Duodenal mucosa (tissue), 2 donors: ENCODE results near the gene PHKG2.

Source experiments
- H3K27ac ChIP-seq: one replicate; pipeline ENCODE4 v1.7.0; 2013; ENCODE audit warnings: low read depth, low read length
- H3K27me3 ChIP-seq, 2 donors: one replicate each; pipeline ENCODE4 v1.7.0; 2013; ENCODE audit warnings: low read length in 2 of 2, control low read depth in 1 of 2; ENCODE audit not compliant: insufficient read depth in 2 of 2, control insufficient read depth in 1 of 2
- H3K36me3 ChIP-seq, 2 donors: one replicate each; pipeline ENCODE4 v1.7.0; 2013; ENCODE audit warnings: low read length in 2 of 2, control low read depth in 1 of 2; ENCODE audit not compliant: insufficient read depth in 2 of 2, control insufficient read depth in 1 of 2
- H3K4me1 ChIP-seq, 2 donors: one replicate each; pipeline ENCODE4 v1.7.0; 2013; ENCODE audit warnings: low read length in 2 of 2, control low read depth in 1 of 2; ENCODE audit not compliant: insufficient read depth in 2 of 2, control insufficient read depth in 1 of 2
- H3K4me3 ChIP-seq, 2 donors: one replicate each; pipeline ENCODE4 v1.7.0; 2013; ENCODE audit warnings: low read length in 2 of 2, low read depth in 1 of 2
- H3K9ac ChIP-seq, 2 donors: one replicate each; pipeline ENCODE4 v1.7.0; 2013; ENCODE audit warnings: low read length in 2 of 2, low read depth in 1 of 2
- H3K9me3 ChIP-seq, 2 donors: one replicate each; pipeline ENCODE4 v1.7.0; 2013; ENCODE audit warnings: low read length in 2 of 2, control low read depth in 1 of 2; ENCODE audit not compliant: control insufficient read depth in 1 of 2

PHKG2 gene

DNA sequence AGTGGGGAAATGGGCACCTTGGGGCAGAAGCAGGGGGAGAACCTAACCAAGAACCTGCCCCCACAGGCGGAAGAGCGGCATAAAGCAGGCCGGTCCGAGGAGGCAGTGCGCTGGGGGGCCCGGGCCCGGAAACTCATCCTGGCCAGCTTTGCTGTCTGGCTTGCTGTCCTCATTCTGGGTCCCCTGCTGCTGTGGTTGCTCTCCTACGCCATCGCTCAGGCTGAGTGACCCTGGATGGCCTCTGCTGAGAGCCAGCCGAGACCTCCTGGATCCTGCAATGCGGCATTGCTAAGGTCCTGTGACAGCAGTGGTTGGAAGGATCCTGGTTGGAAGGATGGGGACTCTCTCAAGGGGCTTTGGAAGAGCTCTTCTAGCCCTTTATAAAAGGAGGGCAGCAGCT, 4.5 kb upstream of the PHKG2 start:
- no peaks in the 10 kb centered on the region for H3K27me3 ChIP-seq
- no peak overlapping the region for H3K27ac ChIP-seq
- peaks cover 42 to 48% of the 10 kb centered on the region in 2 donors for H3K4me1 ChIP-seq
- H3K9ac ChIP-seq = no peak overlapping the region
- no peaks in the 10 kb centered on the region for H3K9me3 ChIP-seq
- peaks cover 17 to 36% of the 10 kb centered on the region in 2 donors for H3K36me3 ChIP-seq
- H3K4me3 ChIP-seq = no peak overlapping the region

GRCh38 chr16:30744183-30744582, 4.0 kb upstream of the PHKG2 start:
- no peaks in the 10 kb centered on the region for H3K27me3 ChIP-seq
- H3K27ac ChIP-seq = no peak overlapping the region
- no peak overlapping the region for H3K4me3 ChIP-seq
- peaks cover 41 to 48% of the 10 kb centered on the region in 2 donors for H3K4me1 ChIP-seq
- H3K36me3 ChIP-seq = peaks cover 13 to 31% of the 10 kb centered on the region in 2 donors
- no peak overlapping the region for H3K9ac ChIP-seq
- no peaks in the 10 kb centered on the region for H3K9me3 ChIP-seq

DNA sequence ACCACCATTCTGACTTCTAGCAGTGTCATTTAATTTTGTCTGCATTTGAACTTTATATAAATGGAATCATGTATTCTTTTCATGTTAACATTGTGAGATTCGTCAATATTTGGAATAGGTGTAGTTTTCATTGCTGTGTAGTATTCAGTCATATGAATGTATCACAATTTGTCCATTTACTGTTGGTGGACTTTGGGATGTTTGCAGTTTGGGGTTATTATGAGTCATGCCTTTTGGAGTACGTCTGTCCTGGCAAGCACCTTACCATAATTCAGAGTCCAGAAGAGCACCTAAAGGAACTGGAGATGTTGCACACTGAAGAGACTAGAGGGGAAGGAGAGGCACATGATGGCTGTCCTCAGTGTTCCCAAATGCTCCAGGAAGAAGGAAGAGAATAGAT, 3.1 kb upstream of the PHKG2 start:
- Histone ChIP-seq H3K27me3 (no peaks in the 10 kb centered on the region), H3K4me3 (no peak overlapping the region), H3K9ac (no peak overlapping the region), H3K4me1 (peaks cover 32 to 40% of the 10 kb centered on the region in 2 donors), H3K9me3 (no peaks in the 10 kb centered on the region), H3K36me3 (peaks cover 13 to 25% of the 10 kb centered on the region in 2 donors), H3K27ac (no peak overlapping the region)

GRCh38 chr16:30746638-30747175, 1.5 kb upstream of the PHKG2 start:
- no peak overlapping the region for H3K4me3 ChIP-seq
- H3K27me3 ChIP-seq = no peaks in the 10 kb centered on the region
- peaks cover 17 to 24% of the 10 kb centered on the region in 2 donors for H3K4me1 ChIP-seq
- no peak overlapping the region for H3K9ac ChIP-seq
- no peak overlapping the region for H3K27ac ChIP-seq
- peaks cover 15 to 34% of the 10 kb centered on the region in 2 donors for H3K36me3 ChIP-seq
- no peaks in the 10 kb centered on the region for H3K9me3 ChIP-seq

DNA sequence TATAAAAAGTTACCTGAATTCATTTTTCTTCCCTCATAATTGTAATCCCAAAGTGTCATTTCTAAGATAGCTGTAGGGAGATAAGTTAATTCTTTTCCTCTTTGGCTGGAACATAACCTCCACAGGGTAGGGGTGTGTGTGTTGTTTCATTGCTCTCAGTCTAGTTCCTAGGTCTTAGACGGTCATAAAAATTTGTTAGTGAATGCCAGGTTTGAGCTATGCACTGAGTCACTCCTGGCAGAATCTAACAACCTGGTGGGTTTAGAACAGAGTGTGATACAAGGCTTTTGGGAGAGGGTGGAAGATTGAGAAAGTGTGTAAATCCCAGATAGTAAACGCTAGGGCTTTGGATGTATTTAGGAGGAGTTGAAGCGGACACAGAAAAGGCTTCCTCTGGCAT, 894 bp upstream of the PHKG2 start:
- Histone ChIP-seq H3K9ac (peak overlapping the region; percentile 61 to 64), H3K36me3 (peaks cover 12 to 32% of the 10 kb centered on the region in 2 donors), H3K27me3 (no peaks in the 10 kb centered on the region), H3K4me3 (peak overlapping the region; percentile 66 to 78), H3K9me3 (no peaks in the 10 kb centered on the region), H3K4me1 (peaks cover 13 to 19% of the 10 kb centered on the region in 2 donors), H3K27ac (peak overlapping the region; percentile 78)

- H3K9ac ChIP-seq = peak overlapping the region in 1 of 2 donors; percentile 49
- H3K27ac ChIP-seq = no peak overlapping the region
- H3K9me3 ChIP-seq = no peaks in the 10 kb centered on the region
- no peaks in the 10 kb centered on the region for H3K27me3 ChIP-seq
- peak overlapping the region; percentile 66 to 82 for H3K4me3 ChIP-seq
- H3K36me3 ChIP-seq = peaks cover 13 to 41% of the 10 kb centered on the region in 2 donors
- H3K4me1 ChIP-seq = peaks cover 13 to 19% of the 10 kb centered on the region in 2 donors
Observed at GRCh38 chr16:30748634-30749445, 615 bp downstream of the PHKG2 start.

DNA sequence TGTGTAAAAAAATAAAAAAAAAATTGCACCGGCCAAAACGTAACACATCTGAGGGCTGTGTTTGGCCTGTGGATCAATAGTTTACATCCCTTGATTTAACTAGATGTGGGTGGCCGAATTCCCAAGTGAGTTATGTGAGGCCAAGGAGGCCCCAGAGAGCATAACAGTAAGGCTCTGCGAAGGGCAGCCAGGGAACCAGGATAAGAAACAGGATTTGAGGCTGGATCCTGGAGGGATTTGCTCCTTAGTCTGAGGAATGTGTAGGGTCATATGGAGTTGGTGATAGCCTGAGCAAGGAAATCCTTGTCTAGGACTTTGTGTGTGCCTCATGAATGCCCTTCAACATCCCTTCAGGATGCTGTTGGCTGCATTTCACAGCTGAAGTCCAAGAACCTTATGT, 2.0 kb downstream of the PHKG2 start:
- H3K36me3 ChIP-seq = peaks cover 12 to 30% of the 10 kb centered on the region in 2 donors
- H3K9me3 ChIP-seq = no peaks in the 10 kb centered on the region
- H3K27ac ChIP-seq = no peak overlapping the region
- H3K9ac ChIP-seq = no peak overlapping the region
- H3K27me3 ChIP-seq = no peaks in the 10 kb centered on the region
- no peak overlapping the region for H3K4me3 ChIP-seq
- peaks cover 13 to 24% of the 10 kb centered on the region in 2 donors for H3K4me1 ChIP-seq

DNA sequence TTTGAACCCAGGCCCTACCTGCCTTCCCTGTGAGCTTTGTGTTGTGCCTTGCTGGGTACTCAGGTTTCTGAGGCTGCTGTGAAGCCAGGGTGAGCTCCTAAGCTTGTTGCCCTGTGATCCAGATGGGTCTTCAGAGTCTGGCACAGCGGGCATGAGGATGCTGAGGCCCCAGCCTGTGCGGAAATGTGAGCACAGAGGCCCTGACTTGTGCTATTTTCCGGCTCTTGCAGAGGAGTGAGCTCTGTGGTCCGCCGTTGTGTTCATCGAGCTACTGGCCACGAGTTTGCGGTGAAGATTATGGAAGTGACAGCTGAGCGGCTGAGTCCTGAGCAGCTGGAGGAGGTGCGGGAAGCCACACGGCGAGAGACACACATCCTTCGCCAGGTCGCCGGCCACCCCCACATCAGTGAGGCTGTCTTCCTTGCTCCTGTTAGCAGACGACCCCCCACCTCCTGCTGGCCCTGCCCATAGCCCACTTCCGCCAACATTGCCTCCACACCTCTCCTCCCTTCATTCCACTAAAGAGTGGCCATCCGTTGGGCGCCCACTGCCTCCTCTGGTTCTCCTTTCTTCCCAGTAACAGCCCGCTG, 2.7 kb downstream of the PHKG2 start:
- Histone ChIP-seq H3K27ac (no peak overlapping the region), H3K4me1 (peaks cover 13 to 20% of the 10 kb centered on the region in 2 donors), H3K36me3 (peaks cover 12 to 31% of the 10 kb centered on the region in 2 donors), H3K9ac (no peak overlapping the region), H3K9me3 (no peaks in the 10 kb centered on the region), H3K27me3 (no peaks in the 10 kb centered on the region), H3K4me3 (no peak overlapping the region)

- Histone ChIP-seq H3K27me3 (no peaks in the 10 kb centered on the region), H3K9me3 (no peaks in the 10 kb centered on the region), H3K36me3 (peaks cover 21 to 47% of the 10 kb centered on the region in 2 donors), H3K27ac (no peak overlapping the region), H3K9ac (no peak overlapping the region), H3K4me1 (peaks cover under 1 to 6% of the 10 kb centered on the region in 2 donors), H3K4me3 (no peak overlapping the region)
Observed at GRCh38 chr16:30753596-30753995, 5.4 kb downstream of the PHKG2 start.
